HFFc6 (cell line): Measurements from ENCODE around the gene PKD2L1. TPM values are rescaled to one million over a fixed set of nuclear protein-coding genes. Genes with fewer than 3 reads are reported as not detected.
"Not testable (repeated sequence)": the region's sequence is repeated elsewhere in the genome, so short reads cannot be mapped to it uniquely, and the experiment has no call there.

Experiments used
- DNase-seq: peaks from one replicate; pipeline ENCODE4 v3.0.0-alpha.2; 2018
- H3K27ac Mint-ChIP-seq: 2 replicates; pipeline ENCODE4 v1.8.0; 2020; ENCODE audit warnings: mild to moderate bottlenecking, mixed read lengths
- H3K27me3 Mint-ChIP-seq: 2 replicates; pipeline ENCODE4 v1.8.0; 2021; ENCODE audit warnings: mild to moderate bottlenecking, moderate library complexity, mixed read lengths; ENCODE audit not compliant: insufficient read depth
- H3K36me3 Mint-ChIP-seq: 2 replicates; pipeline ENCODE4 v1.8.0; 2021; ENCODE audit warnings: low read depth, mixed read lengths
- H3K4me1 Mint-ChIP-seq: 2 replicates; pipeline ENCODE4 v1.8.0; 2020; ENCODE audit warnings: low read depth, mixed read lengths
- H3K4me3 Mint-ChIP-seq: 2 replicates; pipeline ENCODE4 v1.8.0; 2020; ENCODE audit warnings: mild to moderate bottlenecking, moderate library complexity, mixed read lengths
- H3K9me3 Mint-ChIP-seq: 2 replicates; pipeline ENCODE4 v1.8.0; 2020; ENCODE audit warnings: mild to moderate bottlenecking, mixed read lengths
- CTCF ChIP-seq: fragments of 200-600 bp; sonication (generic); IDR thresholded peaks from 2 replicates; pipeline ENCODE4 v1.5.0; 2021; ENCODE audit warnings: antibody characterized with exemption, mild to moderate bottlenecking
- total RNA-seq, 6 experiments: library from RNA; stranded (reverse); fragmentation: NEBNext Ultra II Directional; extraction: Animal tissue kit (Norgen Biotek cat#: 25700); gene quantifications; 2 replicates in 1 of 6; 3 replicates in 5 of 6; pipeline ENCODE4 v1.2.3, GENCODE V29; 2021

PKD2L1 gene
- total RNA-seq, 6 experiments from 2014 or later: not detected

GRCh38 chr10:100293066-100293465 is 37.0 kb downstream of the PKD2L1 start:
- Mint-ChIP-seq H3K9me3 (no peaks in the 10 kb centered on the region), H3K27ac (no peak overlapping the region), H3K36me3 (no peaks in the 10 kb centered on the region), H3K4me3 (no peak overlapping the region), H3K4me1 (no peaks in the 10 kb centered on the region; the same call in 1 of the 2 replicates), H3K27me3 (peaks cover 59% of the 10 kb centered on the region)
- no peak for TF ChIP-seq CTCF
- DNase-seq: no peak

GRCh38 chr10:100292300-100292699 is 37.7 kb downstream of the PKD2L1 start:
- not testable (repeated sequence) for DNase-seq, H3K36me3 Mint-ChIP-seq, H3K4me1 Mint-ChIP-seq, H3K27ac Mint-ChIP-seq, H3K4me3 Mint-ChIP-seq, H3K9me3 Mint-ChIP-seq
- H3K27me3 Mint-ChIP-seq: peaks cover 55% of the 10 kb centered on the region

- no peaks in the 10 kb centered on the region for H3K36me3 Mint-ChIP-seq
- no peak overlapping the region for H3K27ac Mint-ChIP-seq
- no peak for TF ChIP-seq CTCF
- no peak for DNase-seq
- H3K27me3 Mint-ChIP-seq: peaks cover 52% of the 10 kb centered on the region
- H3K9me3 Mint-ChIP-seq: no peaks in the 10 kb centered on the region
- no peak overlapping the region for H3K4me3 Mint-ChIP-seq
- peaks cover 14% of the 10 kb centered on the region for H3K4me1 Mint-ChIP-seq
These were observed 38.7 kb downstream of the PKD2L1 start for GRCh38 chr10:100291356-100291755.

GRCh38 chr10:100289641-100290040 is 40.4 kb downstream of the PKD2L1 start:
- TF ChIP-seq CTCF: no peak
- H3K4me1 Mint-ChIP-seq: peaks cover 26% of the 10 kb centered on the region
- H3K4me3 Mint-ChIP-seq: no peak overlapping the region
- no peak for DNase-seq
- peaks cover 12% of the 10 kb centered on the region for H3K36me3 Mint-ChIP-seq
- no peak overlapping the region for H3K27ac Mint-ChIP-seq
- peaks cover 40% of the 10 kb centered on the region for H3K27me3 Mint-ChIP-seq
- H3K9me3 Mint-ChIP-seq: no peaks in the 10 kb centered on the region

GRCh38 chr10:100288196-100288595 is 41.8 kb downstream of the PKD2L1 start:
- Mint-ChIP-seq H3K9me3 (no peaks in the 10 kb centered on the region), H3K27me3 (peaks cover 28% of the 10 kb centered on the region), H3K36me3 (peaks cover 14% of the 10 kb centered on the region), H3K4me1 (peaks cover 29% of the 10 kb centered on the region), H3K4me3 (no peak overlapping the region), H3K27ac (no peak overlapping the region)
- DNase-seq: no peak
- TF ChIP-seq CTCF: no peak

- Mint-ChIP-seq H3K27me3 (peaks cover 27% of the 10 kb centered on the region), H3K9me3 (no peaks in the 10 kb centered on the region), H3K4me1 (peaks cover 29% of the 10 kb centered on the region), H3K27ac (no peak overlapping the region), H3K36me3 (peaks cover 14% of the 10 kb centered on the region), H3K4me3 (peak overlapping the region; percentile 14; the same call in 1 of the 2 replicates)
- TF ChIP-seq CTCF: no peak
- no peak for DNase-seq
These were observed 42.3 kb downstream of the PKD2L1 start for GRCh38 chr10:100287756-100288155.
